Measurements from ENCODE around the gene HOXA13. TPM values are rescaled to one million over a fixed set of nuclear protein-coding genes. Genes with fewer than 3 reads are reported as not detected.

Gene HOXA13
- total RNA-seq, 1 experiment from 2014 or later, result not detected

DNA sequence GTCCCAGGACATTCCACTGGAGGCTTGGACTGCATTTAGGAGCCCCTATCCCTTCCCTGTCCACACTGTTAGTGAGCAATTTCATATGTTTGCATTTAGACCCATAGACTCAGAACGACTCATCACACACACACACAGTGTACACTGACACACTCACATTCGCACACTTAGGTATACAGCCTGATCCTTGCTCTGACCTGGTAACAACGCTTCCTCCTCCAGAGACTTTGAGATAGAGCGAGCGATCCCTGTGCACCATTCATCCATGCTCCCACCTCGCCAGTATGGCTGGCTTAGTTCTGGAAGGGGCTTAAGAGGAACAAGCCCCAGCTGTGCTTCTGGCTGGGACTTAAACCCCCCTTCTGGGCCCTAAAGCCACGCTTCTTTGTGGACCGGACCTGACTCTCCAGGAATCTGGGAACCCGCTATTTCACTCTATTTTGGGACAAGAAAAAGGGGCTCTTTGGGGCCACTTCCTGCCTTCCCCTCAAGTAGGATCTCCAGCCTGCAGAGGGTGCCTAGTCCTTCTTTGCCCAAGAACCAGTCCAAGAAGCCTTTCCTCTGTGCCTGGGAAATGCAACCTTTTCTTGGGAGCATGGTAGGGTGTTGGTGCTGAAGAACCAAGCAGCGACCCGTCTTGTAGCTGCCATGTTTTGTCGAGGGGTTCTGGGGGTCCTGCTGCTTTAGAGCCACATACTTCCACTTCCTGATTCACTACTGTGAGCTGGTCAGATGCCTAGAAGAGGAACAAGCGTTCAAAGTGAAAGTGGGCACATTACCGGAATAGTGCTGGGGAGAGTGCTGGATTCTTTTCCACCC is 1.1 kb upstream of the HOXA13 start:
- Histone ChIP-seq H3K27me3 (ENCODE audit: insufficient read depth, low read length) (peaks cover 86% of the 10 kb centered on the region), H2BK12ac (ENCODE audit: insufficient read length, low read depth, low read length) (no peak overlapping the region), H3K4ac (ENCODE audit: low read depth, low read length) (no peak overlapping the region), H2BK120ac (ENCODE audit: low read depth, low read length, poor library complexity, severe bottlenecking) (no peak overlapping the region), H3K9ac (ENCODE audit: extremely low read depth, insufficient read length, low read length) (no peak overlapping the region), H3T11ph (ENCODE audit: low read length) (no peak overlapping the region), H4K91ac (ENCODE audit: insufficient read length, low read depth, low read length) (no peak overlapping the region), H3K23me2 (ENCODE audit: insufficient read length, low read depth, low read length, poor library complexity, severe bottlenecking) (no peaks in the 10 kb centered on the region), H3K9me3 (ENCODE audit: control insufficient read depth, low read depth, low read length) (no peaks in the 10 kb centered on the region), H3K56ac (ENCODE audit: insufficient read length, low read depth, low read length) (no peak overlapping the region), H4K8ac (replicated peaks; ENCODE audit: insufficient read length, low read depth, low read length) (no peak overlapping the region), H2AFZ (ENCODE audit: low read length) (no peak overlapping the region), H4K20me1 (ENCODE audit: control insufficient read depth, insufficient read depth, insufficient read length) (no peaks in the 10 kb centered on the region), H2BK20ac (ENCODE audit: low read depth, low read length, poor library complexity, severe bottlenecking) (no peak overlapping the region), H2BK5ac (ENCODE audit: insufficient read length, low read length) (no peak overlapping the region), H2AK5ac (ENCODE audit: insufficient read length, low read length) (no peak overlapping the region), H3K23ac (ENCODE audit: insufficient read length, low read depth, low read length) (no peak overlapping the region), H4K5ac (ENCODE audit: insufficient read length, low read depth, low read length) (no peak overlapping the region), H3K14ac (ENCODE audit: insufficient read depth, low read length) (no peak overlapping the region), H3K79me1 (ENCODE audit: insufficient read depth, low read depth, low read length, poor library complexity, severe bottlenecking) (no peaks in the 10 kb centered on the region), H3K79me2 (ENCODE audit: insufficient read depth, low read length) (no peaks in the 10 kb centered on the region), H3K4me1 (ENCODE audit: insufficient read depth, low read length) (no peaks in the 10 kb centered on the region), H3K4me2 (ENCODE audit: insufficient read depth, insufficient read length, low read length) (no peak overlapping the region), H2BK15ac (ENCODE audit: low read depth, low read length) (no peak overlapping the region), H3K27ac (ENCODE audit: insufficient read length, low read depth, low read length) (no peak overlapping the region), H3K18ac (ENCODE audit: insufficient read length, low read depth, low read length) (no peak overlapping the region)
- Mint-ChIP-seq H3K4me1 (peaks cover 8 to 23% of the 10 kb centered on the region in 2 experiments; a peak in 3 of 4 replicates), H3K36me3 (ENCODE audit: insufficient read depth in 1 of 3, low read depth in 3 of 3) (peaks cover 0 to 2% (median 0%) of the 10 kb centered on the region in 3 experiments; a peak in 2 of 7 replicates), H3K4me3 (peak overlapping the region in 1 of 2 experiments; percentile 73; a peak in 3 of 5 replicates), H3K27ac (no peak overlapping the region), H3K9me3 (peaks cover 9 to 11% of the 10 kb centered on the region in 2 experiments; a peak in 4 of 5 replicates), H3K27me3 (ENCODE audit: low read depth) (peaks cover 95% of the 10 kb centered on the region)
- no CpG with 5 or more reads among the region's 14 CpGs for WGBS (ENCODE audit: extremely low coverage, insufficient read length, low lambda C conversion rate)
- peak; percentile 23 for DNase-seq
- TF ChIP-seq, protein P1, sequence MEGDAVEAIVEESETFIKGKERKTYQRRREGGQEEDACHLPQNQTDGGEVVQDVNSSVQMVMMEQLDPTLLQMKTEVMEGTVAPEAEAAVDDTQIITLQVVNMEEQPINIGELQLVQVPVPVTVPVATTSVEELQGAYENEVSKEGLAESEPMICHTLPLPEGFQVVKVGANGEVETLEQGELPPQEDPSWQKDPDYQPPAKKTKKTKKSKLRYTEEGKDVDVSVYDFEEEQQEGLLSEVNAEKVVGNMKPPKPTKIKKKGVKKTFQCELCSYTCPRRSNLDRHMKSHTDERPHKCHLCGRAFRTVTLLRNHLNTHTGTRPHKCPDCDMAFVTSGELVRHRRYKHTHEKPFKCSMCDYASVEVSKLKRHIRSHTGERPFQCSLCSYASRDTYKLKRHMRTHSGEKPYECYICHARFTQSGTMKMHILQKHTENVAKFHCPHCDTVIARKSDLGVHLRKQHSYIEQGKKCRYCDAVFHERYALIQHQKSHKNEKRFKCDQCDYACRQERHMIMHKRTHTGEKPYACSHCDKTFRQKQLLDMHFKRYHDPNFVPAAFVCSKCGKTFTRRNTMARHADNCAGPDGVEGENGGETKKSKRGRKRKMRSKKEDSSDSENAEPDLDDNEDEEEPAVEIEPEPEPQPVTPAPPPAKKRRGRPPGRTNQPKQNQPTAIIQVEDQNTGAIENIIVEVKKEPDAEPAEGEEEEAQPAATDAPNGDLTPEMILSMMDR (conservative IDR thresholded peaks at IDR 0.05), result no peak

Measured in H9 (cell line).